Gastroesophageal sphincter (tissue), 2 donors: ENCODE data around the gene TMEM141.

Source experiments
- EP300 ChIP-seq: sonication (generic); formaldehyde crosslinking; IDR thresholded peaks from one replicate; pipeline ENCODE4 v1.6.1; 2017; ENCODE audit warnings: antibody characterized with exemption, mild to moderate bottlenecking
- POLR2A ChIP-seq, 2 donors: fragments of 450-650 bp; IDR thresholded peaks; one replicate each; pipeline ENCODE4 v1.6.1; 2017; ENCODE audit warnings: antibody characterized with exemption in 2 of 2, mild to moderate bottlenecking in 2 of 2, moderate library complexity in 1 of 2

- TF ChIP-seq EP300, result no peak
- TF ChIP-seq POLR2A (IDR thresholded peaks at IDR 0.05), result no peak
Observed at GRCh38 chr9:136837146-136837855, 46.2 kb downstream of the TMEM141 start.
